ENCODE measurements around the gene APOF.

DNA sequence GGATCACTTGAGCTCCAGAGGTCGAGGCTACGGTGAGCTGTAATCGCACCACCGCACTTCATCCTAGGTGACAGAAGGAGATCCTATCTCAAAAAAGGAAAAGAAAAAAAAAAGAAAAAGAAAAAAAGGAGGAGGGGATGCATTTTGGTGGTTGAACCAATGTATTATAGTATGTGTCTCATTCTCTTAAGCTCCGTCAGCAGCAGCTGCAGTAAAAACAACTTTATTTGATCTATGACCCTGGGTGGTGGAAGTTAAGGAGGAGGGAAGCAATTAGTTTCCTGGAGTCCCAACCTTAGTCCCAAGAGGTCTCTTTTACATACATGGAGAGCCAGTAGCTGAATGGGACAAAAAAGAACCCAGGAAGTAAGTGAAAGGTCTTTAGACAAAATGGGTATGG is 26.8 kb upstream of the APOF start:
- TF ChIP-seq, protein P1, sequence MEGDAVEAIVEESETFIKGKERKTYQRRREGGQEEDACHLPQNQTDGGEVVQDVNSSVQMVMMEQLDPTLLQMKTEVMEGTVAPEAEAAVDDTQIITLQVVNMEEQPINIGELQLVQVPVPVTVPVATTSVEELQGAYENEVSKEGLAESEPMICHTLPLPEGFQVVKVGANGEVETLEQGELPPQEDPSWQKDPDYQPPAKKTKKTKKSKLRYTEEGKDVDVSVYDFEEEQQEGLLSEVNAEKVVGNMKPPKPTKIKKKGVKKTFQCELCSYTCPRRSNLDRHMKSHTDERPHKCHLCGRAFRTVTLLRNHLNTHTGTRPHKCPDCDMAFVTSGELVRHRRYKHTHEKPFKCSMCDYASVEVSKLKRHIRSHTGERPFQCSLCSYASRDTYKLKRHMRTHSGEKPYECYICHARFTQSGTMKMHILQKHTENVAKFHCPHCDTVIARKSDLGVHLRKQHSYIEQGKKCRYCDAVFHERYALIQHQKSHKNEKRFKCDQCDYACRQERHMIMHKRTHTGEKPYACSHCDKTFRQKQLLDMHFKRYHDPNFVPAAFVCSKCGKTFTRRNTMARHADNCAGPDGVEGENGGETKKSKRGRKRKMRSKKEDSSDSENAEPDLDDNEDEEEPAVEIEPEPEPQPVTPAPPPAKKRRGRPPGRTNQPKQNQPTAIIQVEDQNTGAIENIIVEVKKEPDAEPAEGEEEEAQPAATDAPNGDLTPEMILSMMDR (conservative IDR thresholded peaks at IDR 0.05), result no peak
- no peak for TF ChIP-seq ZFX (IDR thresholded peaks at IDR 0.05)
